ENCODE measurements around the gene C11orf16.
A peak's percentile ranks its signal among the peaks of the same experiment; 100 is the strongest.

C11orf16 gene

GRCh38 chr11:8962841-8963240 lies 30.1 kb upstream of the C11orf16 start:
- peak overlapping the region; percentile 41 to 98 for H3K27ac ChIP-seq (ENCODE audit: low read depth in 2 of 2, low read length in 2 of 2)
- peak overlapping the region; percentile 90 to 97 for H3K4me3 ChIP-seq (ENCODE audit: low read length in 2 of 2)
- H3K9ac ChIP-seq (ENCODE audit: low read depth in 1 of 2, low read length in 2 of 2): peak overlapping the region in 1 of 2 donors; percentile 97

GRCh38 chr11:8961401-8961800 lies 28.7 kb upstream of the C11orf16 start:
- Histone ChIP-seq H3K9ac (ENCODE audit: low read depth in 1 of 2, low read length in 2 of 2) (no peak overlapping the region), H3K27ac (ENCODE audit: low read depth in 2 of 2, low read length in 2 of 2) (no peak overlapping the region), H3K27me3 (ENCODE audit: control insufficient read depth in 2 of 2, insufficient read depth in 2 of 2, low read length in 2 of 2) (no peaks in the 10 kb centered on the region), H3K4me3 (ENCODE audit: low read length in 2 of 2) (no peak overlapping the region), H3K4me1 (ENCODE audit: control insufficient read depth in 2 of 2, insufficient read depth in 2 of 2, low read length in 2 of 2) (peaks cover 22 to 27% of the 10 kb centered on the region in 2 donors), H3K9me3 (ENCODE audit: control insufficient read depth in 2 of 2, low read length in 2 of 2) (no peaks in the 10 kb centered on the region), H3K36me3 (ENCODE audit: control insufficient read depth in 2 of 2, insufficient read depth in 2 of 2, low read length in 2 of 2) (peaks cover 1 to 4% of the 10 kb centered on the region in 2 donors)

More at GRCh38 chr11:8962841-8963240, 30.1 kb upstream of the C11orf16 start:
- H3K36me3 ChIP-seq (ENCODE audit: control insufficient read depth in 2 of 2, insufficient read depth in 2 of 2, low read length in 2 of 2): no peaks in the 10 kb centered on the region
- H3K27me3 ChIP-seq (ENCODE audit: control insufficient read depth in 2 of 2, insufficient read depth in 2 of 2, low read length in 2 of 2): no peaks in the 10 kb centered on the region
- peaks cover 22 to 27% of the 10 kb centered on the region in 2 donors for H3K4me1 ChIP-seq (ENCODE audit: control insufficient read depth in 2 of 2, insufficient read depth in 2 of 2, low read length in 2 of 2)
- no peaks in the 10 kb centered on the region for H3K9me3 ChIP-seq (ENCODE audit: control insufficient read depth in 2 of 2, low read length in 2 of 2)

DNA sequence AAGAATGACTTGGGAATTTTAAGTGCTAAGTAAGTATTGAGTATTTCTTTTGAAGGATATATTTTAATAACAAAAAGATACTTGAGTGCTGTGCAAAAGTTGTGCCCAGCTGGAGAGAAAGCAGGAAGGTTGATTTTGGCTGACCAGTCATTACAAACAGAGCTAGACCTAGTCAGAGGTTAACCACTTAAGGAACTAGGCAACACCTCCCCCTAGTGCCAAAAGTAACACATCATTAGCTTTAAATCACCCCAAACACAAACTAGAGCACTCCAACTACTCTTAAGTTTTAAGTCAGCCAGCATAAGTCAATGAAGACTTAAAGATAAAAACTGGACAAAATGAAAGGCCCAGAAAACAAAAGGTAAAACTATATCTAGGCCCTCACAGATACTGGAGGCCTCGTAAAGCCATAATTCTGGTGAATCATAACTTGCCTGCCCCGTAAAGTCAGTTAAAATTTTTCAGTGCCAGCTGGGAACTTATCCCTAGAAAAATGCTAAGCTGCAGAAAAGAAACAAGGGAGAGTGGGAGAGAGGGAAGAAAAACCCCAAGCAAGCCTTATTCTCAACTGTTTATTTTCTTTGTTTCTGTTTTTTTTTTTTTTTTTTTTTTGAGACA lies 26.9 kb upstream of the C11orf16 start:
- H3K9ac ChIP-seq (ENCODE audit: low read depth in 1 of 2, low read length in 2 of 2): peak overlapping the region in 1 of 2 donors; percentile 28
- peak overlapping the region in 1 of 2 donors; percentile 42 for H3K27ac ChIP-seq (ENCODE audit: low read depth in 2 of 2, low read length in 2 of 2)
- peaks cover 7 to 16% of the 10 kb centered on the region in 2 donors for H3K36me3 ChIP-seq (ENCODE audit: control insufficient read depth in 2 of 2, insufficient read depth in 2 of 2, low read length in 2 of 2)
- H3K4me1 ChIP-seq (ENCODE audit: control insufficient read depth in 2 of 2, insufficient read depth in 2 of 2, low read length in 2 of 2): peaks cover 18 to 22% of the 10 kb centered on the region in 2 donors
- no peaks in the 10 kb centered on the region for H3K9me3 ChIP-seq (ENCODE audit: control insufficient read depth in 2 of 2, low read length in 2 of 2)
- H3K4me3 ChIP-seq (ENCODE audit: low read length in 2 of 2): peak overlapping the region in 1 of 2 donors; percentile 5
- no peaks in the 10 kb centered on the region for H3K27me3 ChIP-seq (ENCODE audit: control insufficient read depth in 2 of 2, insufficient read depth in 2 of 2, low read length in 2 of 2)

- H3K27me3 ChIP-seq (ENCODE audit: control insufficient read depth in 2 of 2, insufficient read depth in 2 of 2, low read length in 2 of 2): no peaks in the 10 kb centered on the region
- H3K36me3 ChIP-seq (ENCODE audit: control insufficient read depth in 2 of 2, insufficient read depth in 2 of 2, low read length in 2 of 2): peaks cover 16 to 30% of the 10 kb centered on the region in 2 donors
- H3K4me1 ChIP-seq (ENCODE audit: control insufficient read depth in 2 of 2, insufficient read depth in 2 of 2, low read length in 2 of 2): peaks cover 6 to 10% of the 10 kb centered on the region in 2 donors
Measured at GRCh38 chr11:8956860-8957259, 24.1 kb upstream of the C11orf16 start.

DNA sequence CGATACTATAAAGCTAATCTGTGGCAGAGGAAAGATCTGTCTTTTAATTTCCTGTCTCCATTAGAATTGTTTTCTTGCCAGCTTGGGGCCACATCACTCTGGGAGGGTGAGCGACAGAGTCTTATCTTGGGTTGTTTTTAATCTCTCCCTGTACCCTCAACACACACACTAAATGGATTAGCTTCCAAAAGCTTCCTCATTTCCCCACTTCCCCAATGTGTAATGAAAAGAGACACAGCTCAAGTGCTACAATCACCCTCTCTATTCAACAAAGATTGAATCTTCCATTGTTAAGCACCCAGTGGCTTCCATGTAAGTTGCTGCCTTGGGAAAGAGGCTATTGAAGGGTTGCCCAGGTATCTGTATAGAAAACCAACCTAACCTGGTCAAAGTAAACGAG lies 16.1 kb upstream of the C11orf16 start:
- no peaks in the 10 kb centered on the region for H3K4me1 ChIP-seq (ENCODE audit: control insufficient read depth in 2 of 2, insufficient read depth in 2 of 2, low read length in 2 of 2)
- peaks cover 33 to 39% of the 10 kb centered on the region in 2 donors for H3K36me3 ChIP-seq (ENCODE audit: control insufficient read depth in 2 of 2, insufficient read depth in 2 of 2, low read length in 2 of 2)
- H3K9me3 ChIP-seq (ENCODE audit: control insufficient read depth in 2 of 2, low read length in 2 of 2): no peaks in the 10 kb centered on the region
- no peaks in the 10 kb centered on the region for H3K27me3 ChIP-seq (ENCODE audit: control insufficient read depth in 2 of 2, insufficient read depth in 2 of 2, low read length in 2 of 2)
- H3K9ac ChIP-seq (ENCODE audit: low read depth in 1 of 2, low read length in 2 of 2): no peak overlapping the region
- no peak overlapping the region for H3K4me3 ChIP-seq (ENCODE audit: low read length in 2 of 2)
- H3K27ac ChIP-seq (ENCODE audit: low read depth in 2 of 2, low read length in 2 of 2): no peak overlapping the region

More at GRCh38 chr11:8956860-8957259, 24.1 kb upstream of the C11orf16 start:
- no peak overlapping the region for H3K4me3 ChIP-seq (ENCODE audit: low read length in 2 of 2)
- H3K9me3 ChIP-seq (ENCODE audit: control insufficient read depth in 2 of 2, low read length in 2 of 2): no peaks in the 10 kb centered on the region
- no peak overlapping the region for H3K27ac ChIP-seq (ENCODE audit: low read depth in 2 of 2, low read length in 2 of 2)
- no peak overlapping the region for H3K9ac ChIP-seq (ENCODE audit: low read depth in 1 of 2, low read length in 2 of 2)

- Histone ChIP-seq H3K36me3 (ENCODE audit: control insufficient read depth in 2 of 2, insufficient read depth in 2 of 2, low read length in 2 of 2) (peaks cover 25 to 31% of the 10 kb centered on the region in 2 donors), H3K27me3 (ENCODE audit: control insufficient read depth in 2 of 2, insufficient read depth in 2 of 2, low read length in 2 of 2) (no peaks in the 10 kb centered on the region), H3K9ac (ENCODE audit: low read depth in 1 of 2, low read length in 2 of 2) (no peak overlapping the region), H3K9me3 (ENCODE audit: control insufficient read depth in 2 of 2, low read length in 2 of 2) (no peaks in the 10 kb centered on the region), H3K4me1 (ENCODE audit: control insufficient read depth in 2 of 2, insufficient read depth in 2 of 2, low read length in 2 of 2) (no peaks in the 10 kb centered on the region), H3K4me3 (ENCODE audit: low read length in 2 of 2) (no peak overlapping the region), H3K27ac (ENCODE audit: low read depth in 2 of 2, low read length in 2 of 2) (no peak overlapping the region)
Measured at GRCh38 chr11:8947230-8947943, 14.6 kb upstream of the C11orf16 start.

- Histone ChIP-seq H3K27me3 (ENCODE audit: control insufficient read depth in 2 of 2, insufficient read depth in 2 of 2, low read length in 2 of 2) (no peaks in the 10 kb centered on the region), H3K4me1 (ENCODE audit: control insufficient read depth in 2 of 2, insufficient read depth in 2 of 2, low read length in 2 of 2) (no peaks in the 10 kb centered on the region), H3K4me3 (ENCODE audit: low read length in 2 of 2) (no peak within 1 kb of the TSS), H3K36me3 (ENCODE audit: control insufficient read depth in 2 of 2, insufficient read depth in 2 of 2, low read length in 2 of 2) (peaks cover 4 to 5% of the 10 kb centered on the region in 2 donors), H3K9ac (ENCODE audit: low read depth in 1 of 2, low read length in 2 of 2) (no peak within 1 kb of the TSS), H3K27ac (ENCODE audit: low read depth in 2 of 2, low read length in 2 of 2) (no peak within 1 kb of the TSS), H3K9me3 (ENCODE audit: control insufficient read depth in 2 of 2, low read length in 2 of 2) (no peaks in the 10 kb centered on the region)
Measured at GRCh38 chr11:8942518-8943066, 9.8 kb upstream of the C11orf16 start, which contains the start of gene ASCL3. Gene ASCL3 (minus strand): TSS chr11:8943016. CDS start chr11:8938161, 4,855 bp downstream.

GRCh38 chr11:8941341-8942103 lies 8.8 kb upstream of the C11orf16 start:
- Histone ChIP-seq H3K4me3 (ENCODE audit: low read length in 2 of 2) (no peak overlapping the region), H3K36me3 (ENCODE audit: control insufficient read depth in 2 of 2, insufficient read depth in 2 of 2, low read length in 2 of 2) (no peaks in the 10 kb centered on the region), H3K27me3 (ENCODE audit: control insufficient read depth in 2 of 2, insufficient read depth in 2 of 2, low read length in 2 of 2) (no peaks in the 10 kb centered on the region), H3K9ac (ENCODE audit: low read depth in 1 of 2, low read length in 2 of 2) (no peak overlapping the region), H3K4me1 (ENCODE audit: control insufficient read depth in 2 of 2, insufficient read depth in 2 of 2, low read length in 2 of 2) (no peaks in the 10 kb centered on the region), H3K27ac (ENCODE audit: low read depth in 2 of 2, low read length in 2 of 2) (no peak overlapping the region), H3K9me3 (ENCODE audit: control insufficient read depth in 2 of 2, low read length in 2 of 2) (no peaks in the 10 kb centered on the region)

GRCh38 chr11:8937659-8938058 lies 4.9 kb upstream of the C11orf16 start:
- no peak overlapping the region for H3K4me3 ChIP-seq (ENCODE audit: low read length in 2 of 2)
- H3K36me3 ChIP-seq (ENCODE audit: control insufficient read depth in 2 of 2, insufficient read depth in 2 of 2, low read length in 2 of 2): no peaks in the 10 kb centered on the region
- H3K4me1 ChIP-seq (ENCODE audit: control insufficient read depth in 2 of 2, insufficient read depth in 2 of 2, low read length in 2 of 2): no peaks in the 10 kb centered on the region
- no peaks in the 10 kb centered on the region for H3K9me3 ChIP-seq (ENCODE audit: control insufficient read depth in 2 of 2, low read length in 2 of 2)
- no peak overlapping the region for H3K27ac ChIP-seq (ENCODE audit: low read depth in 2 of 2, low read length in 2 of 2)
- H3K27me3 ChIP-seq (ENCODE audit: control insufficient read depth in 2 of 2, insufficient read depth in 2 of 2, low read length in 2 of 2): no peaks in the 10 kb centered on the region
- no peak overlapping the region for H3K9ac ChIP-seq (ENCODE audit: low read depth in 1 of 2, low read length in 2 of 2)

All from mucosa of rectum (tissue), 2 donors.